H1 (cell line): ENCODE measurements around the gene EED. TPM values are rescaled to one million over a fixed set of nuclear protein-coding genes. Genes with fewer than 3 reads are reported as not detected.

Experiments used
- CTCF ChIA-PET: fragments of 300-600 bp; sonication (Branson Sonifier 250); formaldehyde crosslinking; loops from one replicate; lab custom pipeline; 2021; ENCODE audit not compliant: partially characterized antibody; lab: Charles Lee
- POLR2A ChIA-PET: fragments of 300-600 bp; sonication (Branson Sonifier 250); formaldehyde crosslinking; loops from one replicate; lab custom pipeline; 2021; ENCODE audit warnings: inconsistent platforms; ENCODE audit not compliant: partially characterized antibody; lab: Charles Lee
- DNase-seq, 2 experiments: peaks; one replicate each; pipeline versions ENCODE4 v3.0.0 to v3.0.0-alpha.2; 2010 to 2022; ENCODE audit warnings: low spot score in 2 of 2, low read depth in 1 of 2, mixed read lengths in 1 of 2
- FAIRE-seq: peaks from 2 replicates; lab custom pipeline; 2011; peaks lifted over from hg19 to GRCh38; lab: Jason Lieb, UNC
- H2AFZ ChIP-seq: 2 replicates; pipeline ENCODE4 v1.8.1; 2012; ENCODE audit warnings: low read length, inconsistent platforms
- H2AK5ac ChIP-seq: 2 replicates; pipeline ENCODE4 v1.6.1; 2013; ENCODE audit warnings: low read depth, low read length
- H2BK120ac ChIP-seq: replicated peaks from 2 replicates; pipeline ENCODE3; 2013; ENCODE audit warnings: low read depth, low read length, inconsistent platforms
- H2BK12ac ChIP-seq: 2 replicates; pipeline ENCODE4 v1.6.1; 2013; ENCODE audit warnings: low read depth, low read length
- H2BK15ac ChIP-seq: 2 replicates; pipeline ENCODE4 v1.6.1; 2013; ENCODE audit warnings: low read length
- H2BK20ac ChIP-seq: 2 replicates; pipeline ENCODE4 v1.6.1; 2013; ENCODE audit warnings: low read length
- H2BK5ac ChIP-seq: 2 replicates; pipeline ENCODE4 v1.6.1; 2013; ENCODE audit warnings: low read depth, low read length
- H3K14ac ChIP-seq: 2 replicates; pipeline ENCODE4 v1.6.1; 2013; ENCODE audit warnings: inconsistent platforms; ENCODE audit not compliant: insufficient read length
- H3K18ac ChIP-seq: 2 replicates; pipeline ENCODE4 v1.6.1; 2013; ENCODE audit warnings: low read length; ENCODE audit errors: extremely low read depth
- H3K23ac ChIP-seq: 2 replicates; pipeline ENCODE4 v1.6.1; 2013; ENCODE audit warnings: inconsistent platforms; ENCODE audit not compliant: insufficient read length
- H3K23me2 ChIP-seq: 2 replicates; pipeline ENCODE4 v1.6.1; 2013; ENCODE audit warnings: low read depth, low read length
- H3K27ac ChIP-seq: 2 replicates; pipeline ENCODE4 v1.6.1; 2011; ENCODE audit warnings: low read depth, low read length, inconsistent platforms
- H3K27me3 ChIP-seq, 4 experiments: replicated peaks in 1 of 4; 1 replicate in 1 of 4; 2 replicates in 3 of 4; pipeline versions ENCODE4 v1.6.1 to v1.8.1; 2011 to 2013; ENCODE audit warnings: low read length in 3 of 4, mild to moderate bottlenecking in 3 of 4, inconsistent platforms in 2 of 4, mixed read lengths in 2 of 4, moderate library complexity in 1 of 4; ENCODE audit not compliant: control insufficient read depth in 3 of 4, insufficient read depth in 3 of 4; ENCODE audit errors: extremely low read depth in 1 of 4
- H3K36me3 ChIP-seq, 4 experiments: 2 replicates each; pipeline versions ENCODE4 v1.6.1 to v1.8.1; 2011 to 2013; ENCODE audit warnings: mild to moderate bottlenecking in 4 of 4, low read length in 3 of 4, moderate library complexity in 2 of 4, control low read depth in 1 of 4, inconsistent platforms in 1 of 4; ENCODE audit not compliant: insufficient read depth in 4 of 4, control insufficient read depth in 2 of 4
- H3K4ac ChIP-seq: replicated peaks from 2 replicates; pipeline ENCODE3; 2013; ENCODE audit warnings: low read length, low read depth, mixed read lengths, inconsistent platforms; ENCODE audit not compliant: insufficient read length
- H3K4me1 ChIP-seq, 4 experiments: replicated peaks in 1 of 4; 1 replicate in 1 of 4; 2 replicates in 3 of 4; pipeline versions ENCODE4 v1.6.1 to v1.8.1; 2011 to 2013; ENCODE audit warnings: low read length in 3 of 4, inconsistent platforms in 2 of 4, mixed read lengths in 1 of 4; ENCODE audit not compliant: insufficient read depth in 4 of 4, control insufficient read depth in 3 of 4
- H3K4me2 ChIP-seq, 2 experiments: 2 replicates each; pipeline versions ENCODE4 v1.6.1 to v1.8.1; 2011 to 2013; ENCODE audit warnings: low read depth in 2 of 2, low read length in 2 of 2, control low read depth in 1 of 2, inconsistent platforms in 1 of 2, mild to moderate bottlenecking in 1 of 2; ENCODE audit not compliant: insufficient read depth in 1 of 2
- H3K4me3 ChIP-seq, 4 experiments: fragments of 200-600, 300-600 bp in 1 of 4; sonication (generic), shearing (Covaris generic), sonication (Bioruptor Twin) in 1 of 4; 2 replicates each; pipeline versions ENCODE4 v1.5.1 to v1.8.1; 2011 to 2016; ENCODE audit warnings: low read length in 4 of 4, low read depth in 3 of 4, control low read depth in 2 of 4, inconsistent platforms in 2 of 4, mild to moderate bottlenecking in 2 of 4, mixed read lengths in 1 of 4, moderate library complexity in 1 of 4; ENCODE audit not compliant: insufficient read depth in 2 of 4; ENCODE audit errors: extremely low read depth in 1 of 4
- H3K56ac ChIP-seq: replicated peaks from 2 replicates; pipeline ENCODE3; 2013; ENCODE audit warnings: low read depth, mild to moderate bottlenecking, mixed read lengths, low read length, inconsistent platforms; ENCODE audit not compliant: insufficient read length
- H3K79me1 ChIP-seq: 2 replicates; pipeline ENCODE4 v1.6.1; 2013; ENCODE audit warnings: low read depth, low read length, control low read depth
- H3K79me2 ChIP-seq, 2 experiments: 2 replicates each; pipeline versions ENCODE4 v1.6.1 to v1.8.1; 2012 to 2013; ENCODE audit warnings: low read length in 2 of 2, mild to moderate bottlenecking in 2 of 2, inconsistent platforms in 1 of 2; ENCODE audit not compliant: insufficient read depth in 2 of 2, control insufficient read depth in 1 of 2
- H3K9ac ChIP-seq, 4 experiments: replicated peaks in 1 of 4; 1 replicate in 1 of 4; 2 replicates in 3 of 4; pipeline versions ENCODE4 v1.6.1 to v1.8.1; 2011 to 2013; ENCODE audit warnings: low read depth in 3 of 4, low read length in 3 of 4, control low read depth in 2 of 4, mild to moderate bottlenecking in 2 of 4, moderate library complexity in 2 of 4, inconsistent platforms in 1 of 4; ENCODE audit errors: extremely low read depth in 1 of 4
- H3K9me3 ChIP-seq, 2 experiments: 2 replicates each; pipeline versions ENCODE4 v1.6.1 to v1.8.1; 2012 to 2013; ENCODE audit warnings: mild to moderate bottlenecking in 2 of 2, moderate library complexity in 2 of 2, control low read depth in 1 of 2, inconsistent platforms in 1 of 2, low read depth in 1 of 2, low read length in 1 of 2, mixed read lengths in 1 of 2; ENCODE audit not compliant: insufficient read depth in 2 of 2
- H4K20me1 ChIP-seq, 2 experiments: replicated peaks in 1 of 2; 2 replicates each; pipeline versions ENCODE3 to v1.8.1; 2011 to 2013; ENCODE audit warnings: inconsistent platforms in 2 of 2, low read length in 2 of 2, mild to moderate bottlenecking in 1 of 2; ENCODE audit not compliant: insufficient read depth in 2 of 2, control insufficient read depth in 1 of 2
- H4K5ac ChIP-seq: 2 replicates; pipeline ENCODE4 v1.6.1; 2013; ENCODE audit warnings: low read length, low read depth, mixed read lengths, inconsistent platforms; ENCODE audit not compliant: insufficient read length
- H4K8ac ChIP-seq: 2 replicates; pipeline ENCODE4 v1.8.0; 2013; ENCODE audit warnings: mild to moderate bottlenecking, moderate library complexity, low read length, inconsistent platforms; ENCODE audit not compliant: insufficient read depth; ENCODE audit errors: extremely low read depth
- H4K91ac ChIP-seq: replicated peaks from 2 replicates; pipeline ENCODE3; 2013; ENCODE audit warnings: low read length, mixed read lengths, inconsistent platforms; ENCODE audit not compliant: insufficient read length
- JUND ChIP-seq: IDR thresholded peaks from 2 replicates; pipeline ENCODE4 v1.6.1; 2011; ENCODE audit warnings: mild to moderate bottlenecking, improper control_type of control experiment, low read length
- MAX ChIP-seq: IDR thresholded peaks from 2 replicates; pipeline ENCODE4 v1.6.1; 2012; ENCODE audit warnings: inconsistent platforms
- WGBS, 2 experiments: shearing (Covaris generic) in 1 of 2; methylation state at CpG; one replicate each; pipeline versions ENCODE4 v1.1.6 to v1.1.7; 2013 to 2015; ENCODE audit warnings: low lambda C conversion rate in 2 of 2, mixed read lengths in 2 of 2, inconsistent platforms in 1 of 2, low coverage in 1 of 2, missing lambda C conversion rate in 1 of 2; ENCODE audit not compliant: insufficient replicate concordance in 2 of 2, insufficient coverage in 1 of 2, insufficient read length in 1 of 2; ENCODE audit errors: extremely low coverage in 1 of 2, missing lambda C conversion rate in 1 of 2; 5-methylcytosine and 5-hydroxymethylcytosine counted together
- polyA plus RNA-seq, 7 experiments: library from polyadenylated mRNA; depleted of rRNA in 3 of 7; stranded (reverse) in 5 of 7; unstranded in 2 of 7; fragments of >200 nt in 5 of 7; fragments of 200-250 nt in 2 of 7; gene quantifications; 1 replicate in 5 of 7; 2 replicates in 1 of 7; 4 replicates in 1 of 7; pipeline versions ENCODE4 v1.2.1 to v1.2.3, GENCODE V29; 2011 to 2013; ENCODE audit warnings: missing spikeins in 2 of 7, mixed read lengths in 2 of 7
- total RNA-seq: library from RNA; stranded (reverse); fragmentation: NEBNext Ultra II Directional; extraction: Animal tissue kit (Norgen Biotek cat#: 25700); gene quantifications from 2 replicates; pipeline ENCODE4 v1.2.1, GENCODE V29; 2021

EED gene
- total and polyA plus RNA-seq, 2 of the 8 experiments (the other 6 are each of a cell fraction or from before 2014, with no cell fraction given): 12.6 to 26.9 TPM

- no peak overlapping the region for H3K14ac ChIP-seq
- H2BK12ac ChIP-seq: no peak overlapping the region
- H3K18ac ChIP-seq: no peak overlapping the region
- no peaks in the 10 kb centered on the region for H4K20me1 ChIP-seq
- H3K4ac ChIP-seq: no peak overlapping the region
- ChIA-PET CTCF (interaction anchor here (0.6 to 2.5 kb wide), 3 partner anchors 11 to 36 kb away, joined by 3 to 13 read pairs (median 5); no protein-coding TSS in a partner anchor), POLR2A (interaction anchor here (0.6 kb wide), 1 partner anchor 577 kb away, joined by 3 read pairs; no protein-coding TSS in a partner anchor)
- no peak overlapping the region for H4K91ac ChIP-seq
- H2BK120ac ChIP-seq: no peak overlapping the region
- FAIRE-seq (no peak), DNase-seq (no peak)
- H3K79me1 ChIP-seq: no peaks in the 10 kb centered on the region
- no peaks in the 10 kb centered on the region for H3K36me3 ChIP-seq
- H3K23ac ChIP-seq: no peak overlapping the region
- no peaks in the 10 kb centered on the region for H3K23me2 ChIP-seq
- TF ChIP-seq JUND (no peak), MAX (no peak)
- H2AFZ ChIP-seq: no peak overlapping the region
- H4K8ac ChIP-seq: no peak overlapping the region
- H3K4me3 ChIP-seq: no peak overlapping the region
- H3K27ac ChIP-seq: no peak overlapping the region
- H4K5ac ChIP-seq: no peak overlapping the region
- no peak overlapping the region for H2AK5ac ChIP-seq
- peaks cover 0 to 2% (median 0%) of the 10 kb centered on the region in 4 experiments; a peak in 1 of 7 replicates for H3K27me3 ChIP-seq
- H3K4me2 ChIP-seq: no peak overlapping the region
- no peaks in the 10 kb centered on the region for H3K9me3 ChIP-seq
- no peak overlapping the region for H3K56ac ChIP-seq
- peaks cover 0 to 3% (median 0%) of the 10 kb centered on the region in 4 experiments; a peak in 1 of 7 replicates for H3K4me1 ChIP-seq
- H2BK20ac ChIP-seq: no peak overlapping the region
- H3K9ac ChIP-seq: no peak overlapping the region
- WGBS, 2 experiments: 85% methylated on average over 2 of the region's 2 CpGs; no CpG with 5 or more reads in 1 of the 2 experiments
- no peak overlapping the region for H2BK15ac ChIP-seq
- H3K79me2 ChIP-seq: no peaks in the 10 kb centered on the region
- no peak overlapping the region for H2BK5ac ChIP-seq
Measured at GRCh38 chr11:86207413-86207812, 37.1 kb upstream of the EED start.
